HL-60/S4 (cell line): ENCODE data around the gene HDAC2.

ENCODE experiments used
- in situ Hi-C: fragments of 300-500 bp; cut with MboI; formaldehyde crosslinking; loops from 2 replicates; pipeline ENCODE4 v1.14.3; 2022; ENCODE audit warnings: low sequenced_read_pairs

The HDAC2 gene

DNA sequence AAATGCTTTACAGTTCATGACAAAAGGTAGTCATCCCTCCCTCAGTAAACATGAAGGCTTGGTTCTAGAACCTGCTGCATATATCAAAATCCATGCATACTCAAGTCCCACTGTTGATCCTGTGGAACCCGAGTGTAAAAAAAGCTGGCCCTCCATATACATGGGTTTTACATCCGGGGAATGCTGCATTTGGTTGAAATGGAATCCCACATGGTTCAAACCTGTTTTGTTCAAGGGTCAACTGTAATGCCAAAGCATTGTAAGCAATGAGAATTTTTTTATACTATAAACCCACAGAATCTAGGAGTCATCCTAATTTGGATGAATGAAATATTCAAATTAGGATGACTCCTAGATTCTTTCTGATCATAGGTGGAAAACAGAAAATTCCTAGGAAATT is 5.9 kb upstream of the HDAC2 start:
- in situ Hi-C loops = no loop called here

DNA sequence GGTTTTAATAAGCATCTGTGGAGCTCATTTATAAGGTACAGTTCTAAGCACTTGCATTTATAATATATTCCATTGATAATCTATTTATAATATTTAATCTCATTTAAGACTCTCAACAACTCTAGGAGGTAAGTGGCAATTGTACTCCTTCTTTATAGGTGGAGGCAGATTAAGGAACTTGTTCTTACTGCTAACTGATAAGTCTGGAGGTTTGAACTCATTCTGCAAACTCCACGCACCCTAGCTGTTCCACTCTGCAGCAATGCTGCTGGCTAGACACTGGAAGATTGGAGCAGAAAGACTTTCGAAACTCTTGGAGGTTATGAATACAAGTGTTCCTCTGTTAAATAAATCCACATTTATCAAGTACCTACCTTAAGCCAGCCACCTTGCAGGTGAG is 793 bp upstream of the HDAC2 start:
- in situ Hi-C loops = no loop called here

DNA sequence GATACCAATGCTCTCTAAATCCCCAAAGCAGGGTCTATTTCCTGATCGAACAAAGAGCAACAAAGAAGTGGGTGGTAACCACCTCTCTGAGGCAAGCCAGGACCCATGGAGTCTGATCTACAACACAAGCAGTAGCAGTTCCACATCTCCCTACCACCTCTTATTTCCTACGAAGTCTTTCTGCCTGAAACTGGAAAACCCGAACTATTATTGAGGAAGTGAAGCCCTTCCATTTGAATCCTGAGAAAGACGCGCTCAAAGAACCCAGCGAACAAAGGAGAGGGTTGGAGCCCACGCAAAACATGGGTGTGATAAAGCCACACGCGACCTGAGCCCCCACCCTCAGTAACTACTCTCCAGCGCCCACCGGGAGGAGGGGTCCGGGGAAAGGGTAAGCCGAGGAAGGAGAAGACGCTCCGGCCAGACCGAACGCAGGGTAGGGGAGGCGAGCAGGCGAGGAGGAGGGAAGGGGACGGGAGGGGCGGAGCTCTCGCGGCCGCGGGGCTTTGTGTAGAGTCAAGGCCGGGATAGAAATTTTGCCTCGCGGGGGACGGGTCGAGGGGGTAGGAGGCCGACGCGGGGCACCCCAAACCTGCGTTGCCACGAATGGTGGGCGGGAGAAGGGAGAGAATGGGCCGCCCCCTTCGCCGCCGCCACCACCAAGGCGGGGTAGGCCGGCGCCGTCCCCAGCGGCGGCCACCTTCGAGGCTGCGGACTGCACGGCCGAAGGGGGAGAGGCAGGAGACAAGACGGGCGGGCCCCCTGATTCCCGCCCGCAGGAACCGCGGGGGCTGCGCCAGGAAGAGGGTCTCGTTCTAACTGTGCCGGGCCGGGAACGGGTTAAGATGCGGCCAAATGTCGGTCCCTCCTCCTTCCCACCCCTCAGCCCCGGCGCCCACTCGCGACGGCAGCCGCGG is 802 bp downstream of the HDAC2 start:
- in situ Hi-C loops = no loop called here

DNA sequence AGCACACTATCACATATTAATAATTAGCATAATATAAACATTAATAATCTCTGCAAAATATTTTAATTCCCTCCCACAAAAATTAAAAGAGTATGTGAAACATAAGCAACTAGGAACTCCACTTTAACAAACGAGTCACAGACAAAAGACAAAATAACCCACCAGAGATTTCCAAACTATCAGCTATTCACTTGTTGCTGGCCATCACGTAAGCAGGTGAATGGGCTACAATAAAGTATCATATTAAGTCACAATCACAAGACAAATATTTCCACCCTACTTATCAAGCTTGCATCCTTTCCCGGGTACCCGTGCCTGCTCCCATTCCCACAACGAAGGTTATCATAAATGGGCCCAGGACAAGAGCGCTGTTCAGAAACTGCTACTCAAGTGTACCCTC is 2.5 kb downstream of the HDAC2 start:
- in situ Hi-C loops = no loop called here

DNA sequence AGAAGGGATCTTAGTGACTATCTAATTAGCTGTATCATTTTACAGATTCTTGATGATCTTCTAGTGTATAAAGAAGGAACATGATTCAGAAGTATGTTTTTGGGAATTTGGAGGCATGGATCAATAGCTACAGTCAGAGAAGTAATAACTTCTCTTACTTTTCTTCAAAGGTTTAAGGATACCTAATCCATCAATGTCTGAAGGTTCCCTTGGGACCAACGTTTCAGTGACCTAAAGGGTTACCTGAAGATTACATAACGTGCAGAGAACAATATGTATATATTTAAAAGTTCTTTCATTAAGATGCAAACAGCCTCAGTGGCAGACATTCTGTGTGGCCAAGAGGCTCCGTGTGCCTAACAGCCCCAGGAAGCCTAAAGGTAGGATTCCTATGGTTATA is 3.2 kb downstream of the HDAC2 start:
- in situ Hi-C loops = no loop called here

DNA sequence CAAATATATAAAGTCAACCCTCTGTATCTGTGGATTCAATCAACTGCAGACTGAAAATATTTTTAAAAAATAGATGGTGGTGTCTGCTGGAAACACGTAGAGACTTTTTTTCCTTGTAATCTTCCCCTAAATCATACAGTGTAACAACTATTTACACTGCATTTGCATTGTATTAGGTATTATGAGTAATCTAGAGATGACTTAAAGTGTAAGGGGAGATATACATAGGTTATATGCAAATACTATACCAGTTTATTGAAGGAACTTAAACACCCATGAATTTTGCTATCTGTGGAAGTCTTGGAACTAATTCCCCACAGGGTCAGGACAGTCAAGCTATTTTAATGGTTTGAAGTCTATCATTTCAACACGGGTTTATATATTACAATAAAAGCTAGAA is 10.2 kb downstream of the HDAC2 start:
- in situ Hi-C loops = no loop called here

DNA sequence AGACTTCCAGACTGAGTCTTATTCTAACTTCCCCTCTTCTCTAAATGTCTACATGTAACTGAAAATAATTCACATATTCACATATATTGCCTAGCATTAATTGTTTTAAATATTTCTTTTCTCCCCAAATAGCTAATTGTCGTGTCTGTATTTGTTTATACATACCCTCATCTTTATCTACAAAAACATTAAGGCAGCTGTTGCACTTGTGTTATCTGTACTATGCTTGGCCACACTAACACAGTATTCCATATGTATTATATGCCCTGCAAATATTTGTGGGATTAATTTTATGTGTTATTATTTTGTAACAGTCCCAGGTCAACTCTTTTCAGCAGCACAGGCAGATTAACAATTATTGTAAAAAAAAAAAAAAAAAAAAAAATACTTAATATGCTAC is 11.7 kb downstream of the HDAC2 start:
- in situ Hi-C loops = no loop called here

DNA sequence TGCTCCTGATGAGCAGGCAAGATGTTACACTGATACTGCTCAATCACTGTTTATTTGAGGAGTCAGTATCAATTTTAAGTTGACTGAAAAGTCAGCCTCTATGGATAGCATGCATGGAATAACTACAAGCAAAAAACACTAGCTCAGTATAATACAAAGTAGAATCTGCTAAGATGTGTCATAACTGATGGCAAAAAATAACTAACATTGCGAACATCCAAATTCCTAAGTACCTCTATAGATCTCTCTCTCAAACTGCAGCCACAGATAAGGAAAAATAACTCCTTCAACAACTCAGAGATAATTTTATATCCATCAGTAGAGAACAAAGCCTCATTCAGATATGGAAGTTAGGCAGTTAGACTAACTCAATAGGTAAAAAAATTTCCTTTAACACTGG is 16.3 kb downstream of the HDAC2 start:
- in situ Hi-C loops = no loop called here

DNA sequence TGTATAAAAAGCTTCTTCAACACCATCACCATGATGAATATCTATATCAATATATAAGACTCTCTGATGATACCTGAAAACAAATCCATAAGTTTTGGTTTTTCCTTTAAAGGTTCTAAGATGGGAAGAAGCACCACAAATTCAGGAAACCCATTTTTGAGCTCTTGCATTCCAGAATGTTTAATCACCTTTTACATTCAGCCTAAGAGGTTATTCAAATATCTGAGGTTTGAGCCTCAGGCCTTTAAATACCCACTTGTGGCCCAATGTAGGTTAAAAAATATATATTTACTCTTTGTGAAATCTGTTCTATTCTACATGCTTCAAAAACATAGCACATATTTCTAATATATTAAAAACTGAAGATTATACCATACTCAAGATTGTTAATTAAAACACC is 17.6 kb downstream of the HDAC2 start:
- in situ Hi-C loops = no loop called here

DNA sequence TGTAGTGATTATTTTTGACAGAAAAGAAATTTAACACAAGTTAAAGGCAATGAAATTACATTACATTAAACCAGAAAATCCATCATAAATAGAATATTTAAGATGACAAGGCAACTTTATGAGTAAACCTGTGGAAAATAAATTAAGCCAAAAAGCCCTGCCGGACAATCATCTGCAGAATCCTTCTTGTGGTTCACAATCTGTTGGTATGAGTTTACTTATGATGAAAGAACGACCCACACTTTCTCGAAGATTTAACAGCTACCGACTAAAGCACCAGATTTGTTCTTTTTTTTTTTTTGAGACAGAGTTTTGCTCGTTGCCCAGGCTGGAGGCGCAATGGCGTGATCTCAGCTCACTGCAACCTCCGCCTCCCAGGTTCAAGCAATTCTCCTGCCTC is 21.4 kb downstream of the HDAC2 start:
- in situ Hi-C loops = loop anchor here (25.0 kb wide), 1 partner anchor 88 kb away; no protein-coding TSS in a partner anchor

DNA sequence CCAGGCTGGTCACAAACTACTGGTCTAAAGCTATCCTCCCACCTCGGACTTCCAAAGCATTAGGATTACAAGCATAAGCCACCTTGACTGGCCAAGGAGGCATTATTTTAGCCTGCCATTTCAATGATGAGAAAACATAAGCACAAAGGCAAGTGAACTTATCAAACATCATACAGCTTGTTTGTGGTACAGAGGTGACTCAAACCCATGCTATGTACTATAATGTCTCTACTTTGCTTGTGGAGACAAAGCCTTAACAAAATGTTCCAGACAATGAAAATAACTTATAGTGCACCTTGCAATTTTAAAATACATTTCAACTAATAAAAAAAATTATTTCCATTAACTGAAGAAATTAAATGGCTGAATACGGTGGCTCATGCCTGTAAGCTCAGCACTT is 26.2 kb downstream of the HDAC2 start:
- in situ Hi-C loops = loop anchor here (25.0 kb wide), 1 partner anchor 93 kb away; no protein-coding TSS in a partner anchor

DNA sequence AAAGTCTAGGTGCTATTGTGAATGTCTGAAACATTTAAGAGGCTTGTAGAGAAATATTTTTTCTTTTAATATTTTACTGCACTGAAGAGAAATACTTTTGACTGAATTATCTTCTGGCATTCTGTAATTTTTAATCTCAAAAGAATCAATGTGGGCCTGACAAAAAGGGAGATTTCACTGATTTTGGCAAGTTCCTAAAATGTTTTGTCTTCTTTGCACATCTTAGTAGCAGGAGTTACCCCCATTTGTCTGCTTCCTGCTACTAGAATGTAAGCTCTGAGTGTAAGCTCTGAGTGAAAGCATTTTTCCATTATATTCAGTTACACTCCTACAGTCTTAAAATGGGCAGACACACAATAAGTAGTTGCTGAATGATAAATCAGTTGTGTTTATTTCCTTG is 31.1 kb downstream of the HDAC2 start:
- in situ Hi-C loops = loop anchor here (25.0 kb wide), 1 partner anchor 97 kb away; no protein-coding TSS in a partner anchor

DNA sequence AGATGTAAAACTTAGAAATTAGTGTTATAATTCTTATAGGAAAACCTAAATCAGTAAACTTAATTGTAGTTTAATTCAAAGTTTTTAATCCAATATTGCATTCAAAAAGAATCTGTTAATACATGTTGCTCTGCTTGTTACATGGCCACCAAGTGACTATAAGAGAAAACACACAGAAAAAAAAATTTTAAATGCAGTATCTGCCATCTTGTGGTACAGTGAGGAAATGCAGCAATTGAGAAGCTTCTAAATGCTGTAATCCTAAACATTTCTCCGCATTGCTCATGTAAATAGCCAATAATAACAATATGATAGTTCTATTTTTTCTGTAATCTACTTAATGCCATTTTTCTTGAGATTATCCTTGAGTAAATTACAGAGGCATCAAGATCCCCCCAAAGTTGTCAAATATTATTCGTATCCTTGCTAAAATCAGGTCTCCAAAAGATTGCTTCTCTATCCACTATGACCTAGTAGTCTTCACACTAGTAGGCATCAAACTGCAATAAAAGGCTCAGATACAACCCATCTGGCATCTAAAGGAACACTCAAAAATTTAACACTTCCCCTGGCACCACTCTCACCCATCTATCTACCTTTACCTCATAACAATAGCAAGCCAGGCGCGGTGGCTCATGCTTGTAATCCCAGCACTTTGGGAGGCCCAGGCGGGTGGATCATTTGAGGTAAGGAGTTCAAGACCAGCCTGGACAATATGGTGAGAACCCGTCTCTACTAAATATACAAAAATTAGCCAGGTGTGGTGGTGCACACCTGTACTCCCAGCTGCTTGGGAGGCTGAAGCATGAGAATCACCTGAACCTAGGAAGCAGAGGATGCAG is 34.6 kb downstream of the HDAC2 start:
- in situ Hi-C loops = loop anchor here (25.0 kb wide), 1 partner anchor 101 kb away; no protein-coding TSS in a partner anchor

DNA sequence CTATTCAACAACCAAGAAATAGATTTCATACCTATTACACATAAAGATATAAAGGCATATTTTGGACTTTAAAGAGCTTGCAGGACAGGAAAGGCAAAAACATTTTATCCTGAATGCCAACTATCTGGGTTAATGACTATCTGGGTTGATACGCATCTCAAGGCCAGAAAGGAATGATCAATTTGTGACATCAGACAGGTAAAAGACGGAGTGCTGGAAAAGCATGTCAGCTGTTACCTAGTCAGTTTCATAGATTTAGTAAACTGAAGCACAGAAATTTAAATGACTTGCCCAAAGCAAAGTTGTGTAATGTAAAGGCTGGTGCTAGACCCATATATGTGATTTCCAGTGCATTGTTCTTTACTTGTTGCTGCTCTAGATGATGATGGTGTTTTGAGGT is 36.8 kb downstream of the HDAC2 start:
- in situ Hi-C loops = loop anchor here (25.0 kb wide), 1 partner anchor 103 kb away; no protein-coding TSS in a partner anchor

DNA sequence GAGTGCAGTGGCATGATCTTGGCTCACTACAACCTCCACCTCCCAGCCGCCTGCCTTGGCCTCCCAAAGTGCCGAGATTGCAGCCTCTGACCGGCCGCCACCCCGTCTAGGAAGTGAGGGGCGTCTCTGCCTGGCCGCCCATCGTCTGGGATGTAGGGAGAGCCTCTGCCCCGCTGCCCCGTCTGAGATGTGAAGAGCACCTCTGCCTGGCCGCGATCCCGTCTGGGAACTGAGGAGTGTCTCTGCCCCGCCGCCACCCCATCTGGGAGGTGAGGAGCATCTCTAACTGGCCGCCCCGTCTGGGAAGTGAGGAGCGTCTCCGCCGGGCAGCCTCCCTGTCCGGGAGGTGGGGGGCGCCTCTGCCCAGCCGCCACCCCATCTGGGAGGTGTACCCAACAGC is 39.0 kb downstream of the HDAC2 start:
- in situ Hi-C loops = loop anchor here (25.0 kb wide), 1 partner anchor 105 kb away; no protein-coding TSS in a partner anchor

DNA sequence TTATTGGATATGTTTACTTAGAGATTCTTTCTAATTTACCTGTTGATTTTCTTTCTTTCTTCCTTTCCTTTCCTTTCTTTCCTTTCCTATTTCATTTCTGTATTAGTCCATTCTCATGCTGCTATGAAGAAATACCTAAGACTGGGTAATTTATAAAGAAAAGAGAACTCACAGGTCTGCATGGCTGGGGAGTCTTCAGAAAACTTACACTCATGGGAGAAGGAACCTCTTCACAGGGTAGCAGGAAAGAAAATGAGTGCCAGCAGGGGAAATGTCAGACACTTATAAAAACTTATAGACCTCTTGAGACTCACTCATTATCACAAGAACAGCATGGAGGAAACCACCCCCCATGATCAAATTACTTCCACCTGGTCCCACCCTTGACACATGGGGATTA is 40.8 kb downstream of the HDAC2 start:
- in situ Hi-C loops = loop anchor here (25.0 kb wide), 1 partner anchor 107 kb away; no protein-coding TSS in a partner anchor

DNA sequence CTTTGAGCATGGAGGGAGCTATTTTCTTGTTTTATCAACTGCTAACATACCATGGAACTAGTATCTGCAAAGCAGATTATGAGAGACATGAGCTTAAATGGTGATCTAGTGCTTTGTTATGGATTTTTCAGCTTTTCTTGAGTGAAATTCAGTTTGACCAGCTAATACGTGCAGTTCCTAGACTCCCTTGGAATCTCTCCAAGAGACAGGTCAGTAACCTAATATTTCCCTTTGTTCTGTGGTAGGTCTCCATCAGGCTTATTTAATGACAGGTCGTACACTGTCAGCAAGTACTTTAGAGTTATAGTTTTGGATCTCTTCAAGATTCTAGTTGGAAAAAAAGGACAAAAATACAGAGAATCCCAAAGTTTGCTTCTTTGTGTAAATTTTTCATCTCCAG is 43.9 kb downstream of the HDAC2 start:
- in situ Hi-C loops = loop anchor here (25.0 kb wide), 1 partner anchor 110 kb away; no protein-coding TSS in a partner anchor

DNA sequence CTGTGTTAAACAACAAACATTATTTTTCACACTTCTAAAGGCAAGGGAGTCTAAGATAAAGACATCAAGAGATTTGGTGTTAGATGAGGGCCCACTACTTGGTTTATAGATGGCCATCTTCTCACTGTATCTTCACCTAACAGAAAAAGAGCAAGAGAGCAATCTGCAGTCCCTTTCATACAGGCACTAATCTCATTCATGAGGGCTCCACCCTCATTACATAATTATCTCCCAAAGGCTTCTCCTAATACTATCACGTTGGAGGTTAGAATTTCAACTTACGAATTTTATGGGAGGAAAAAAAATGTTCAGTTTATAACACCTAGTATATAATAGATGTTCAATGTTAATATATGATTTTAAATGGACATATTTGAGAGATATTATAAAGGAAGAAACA is 45.6 kb downstream of the HDAC2 start:
- in situ Hi-C loops = loop anchor here (25.0 kb wide), 1 partner anchor 112 kb away; no protein-coding TSS in a partner anchor

DNA sequence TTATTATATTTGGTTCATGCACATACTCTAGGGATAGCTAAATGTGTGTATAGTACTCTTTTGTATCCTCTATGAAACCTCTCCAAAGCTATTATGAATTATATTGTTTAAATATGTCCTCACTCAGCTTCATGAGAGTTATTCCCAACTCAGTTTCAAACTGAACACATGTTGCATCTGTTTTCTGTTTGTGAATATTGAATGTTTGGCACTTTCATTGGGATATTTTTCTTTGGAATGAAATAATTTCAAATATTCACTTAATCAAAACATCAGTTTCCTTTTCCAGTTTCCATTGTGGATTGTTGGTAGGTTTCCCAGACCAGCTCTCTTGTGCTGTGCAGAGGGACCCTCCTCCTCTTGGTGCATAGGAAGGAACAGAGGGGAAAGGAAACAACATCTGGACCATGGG is 46.6 kb downstream of the HDAC2 start:
- in situ Hi-C loops = loop anchor here (25.0 kb wide), 1 partner anchor 1162 kb away; no protein-coding TSS in a partner anchor

DNA sequence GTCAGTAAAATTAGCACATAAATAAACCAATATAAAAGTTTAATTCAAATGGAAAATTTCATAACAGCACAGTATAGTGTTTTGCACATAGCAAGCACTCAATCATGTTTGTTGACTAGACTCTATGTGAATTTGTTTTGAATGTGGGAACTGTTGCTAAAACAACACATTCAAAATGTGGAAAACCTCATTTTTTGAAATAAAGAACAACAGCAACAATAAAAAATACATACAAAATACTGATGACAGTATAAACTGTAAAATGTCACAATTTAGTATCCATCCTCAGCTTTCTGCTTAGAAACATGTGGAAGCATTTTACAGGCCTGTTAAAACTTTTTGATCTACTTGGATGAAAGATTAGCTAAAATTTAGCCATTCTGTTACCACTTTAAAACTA is 47.4 kb downstream of the HDAC2 start:
- in situ Hi-C loops = loop anchor here (25.0 kb wide), 1 partner anchor 1161 kb away; no protein-coding TSS in a partner anchor

DNA sequence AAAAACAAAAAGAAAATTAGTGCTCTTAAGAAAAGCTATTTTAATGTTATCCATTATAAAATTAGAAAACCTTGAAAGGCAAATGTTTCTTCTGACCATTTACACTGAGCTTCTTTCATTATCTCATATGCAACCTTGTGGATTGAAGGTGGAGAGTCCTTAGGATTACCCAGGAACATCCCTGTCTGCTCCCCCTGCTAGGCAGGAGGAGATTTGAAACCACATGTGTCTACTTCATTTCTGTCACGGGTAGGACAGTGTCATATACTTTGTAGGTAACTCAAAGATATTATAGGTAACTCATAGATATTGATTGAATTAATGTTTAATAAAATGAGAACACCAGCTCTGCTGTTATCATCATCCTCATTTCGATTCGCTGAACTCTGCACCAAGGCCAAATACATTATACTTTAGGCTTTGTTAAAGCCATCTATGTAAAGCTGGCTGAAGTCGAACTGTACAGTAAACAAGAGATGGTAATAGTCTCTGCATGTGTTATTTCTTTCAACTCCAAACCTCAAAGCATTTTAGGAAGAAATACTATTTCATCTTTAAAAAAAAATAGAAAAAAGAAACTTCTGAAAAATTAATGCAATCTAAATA is 49.5 kb downstream of the HDAC2 start:
- in situ Hi-C loops = loop anchor here (25.0 kb wide), 1 partner anchor 1159 kb away; no protein-coding TSS in a partner anchor
